WTC11 (cell line): ENCODE results near the gene GATC. TPM values are rescaled to one million over a fixed set of nuclear protein-coding genes. Genes with fewer than 3 reads are reported as not detected.

ENCODE experiments used
- total RNA-seq: library from RNA; stranded (reverse); gene quantifications from 3 replicates; pipeline ENCODE4 v1.2.3, GENCODE V29; 2021

The GATC gene
- total RNA-seq, 1 experiment from 2014 or later: 33.9 TPM

Other genes with a start within 250 kb of the GATC start
- gene RPLP0, start 245.3 kb upstream of the GATC start, total RNA-seq: 3,149 to 3,505 TPM (median 3,452 TPM) in 3 replicates
- 96.6 to 132 TPM (median 99.2 TPM) in 3 replicates for gene PXN, start 180.7 kb upstream of the GATC start, total RNA-seq
- gene RNU4-2, start 154.5 kb upstream of the GATC start, total RNA-seq: 2,632 to 2,764 TPM (median 2,673 TPM) in 3 replicates
- gene RNU4-1, start 153.2 kb upstream of the GATC start, total RNA-seq: 2,196 to 2,477 TPM (median 2,436 TPM) in 3 replicates
- gene SIRT4, start 144.1 kb upstream of the GATC start, total RNA-seq: 2.1 to 4.3 TPM (median 2.8 TPM) in 3 replicates
- 0.92 to 1.8 TPM (median 1.4 TPM) in 3 replicates for gene PLA2G1B, start 118.7 kb upstream of the GATC start, total RNA-seq
- gene MSI1, start 77.3 kb upstream of the GATC start, total RNA-seq: 64.5 to 71.9 TPM (median 71.5 TPM) in 3 replicates
- gene COX6A1, start 8.3 kb upstream of the GATC start, total RNA-seq: 511 to 573 TPM (median 515 TPM) in 3 replicates
- gene TRIAP1, start 60 bp upstream of the GATC start, total RNA-seq: 59.5 to 75.3 TPM (median 60.4 TPM) in 3 replicates
- 274 to 286 TPM (median 276 TPM) in 3 replicates for gene SRSF9, start 23.3 kb downstream of the GATC start, total RNA-seq
- 327 to 470 TPM (median 463 TPM) in 3 replicates for gene DYNLL1, start 49.7 kb downstream of the GATC start, total RNA-seq
- gene COQ5, start 82.7 kb downstream of the GATC start, total RNA-seq: 35.1 to 44.9 TPM (median 44.5 TPM) in 3 replicates
- 151 to 160 TPM (median 155 TPM) in 3 replicates for gene RNF10, start 87.9 kb downstream of the GATC start, total RNA-seq
- 53.9 to 57.7 TPM (median 54.7 TPM) in 3 replicates for gene POP5, start 135.0 kb downstream of the GATC start, total RNA-seq
- gene CABP1, start 194.2 kb downstream of the GATC start, total RNA-seq: 10.1 to 14.1 TPM (median 10.7 TPM) in 3 replicates
- 221 to 278 TPM (median 253 TPM) in 3 replicates for gene MLEC, start 240.7 kb downstream of the GATC start, total RNA-seq